ENCODE measurements around the gene CCDC187.
A peak's percentile ranks its signal among the peaks of the same experiment; 100 is the strongest.

CCDC187 gene

DNA sequence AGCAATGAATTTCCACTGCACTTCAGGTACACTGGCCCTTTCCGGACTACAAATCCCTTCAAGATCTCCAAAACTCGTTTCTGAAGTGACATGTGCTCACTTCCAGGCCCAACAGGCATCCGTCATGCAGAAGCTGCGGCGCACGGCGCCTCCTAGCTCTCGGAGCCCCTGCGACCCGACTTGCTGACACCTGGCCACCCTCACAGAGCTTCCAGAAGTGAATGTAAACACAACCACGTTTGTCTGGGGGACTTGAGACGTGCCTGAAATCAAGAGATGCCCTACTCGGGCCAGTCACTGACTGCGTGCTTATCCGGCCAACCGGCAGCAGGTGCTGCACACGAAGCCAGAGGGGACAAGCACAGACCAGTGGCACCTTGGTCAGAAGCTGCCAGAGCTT is 94.1 kb downstream of the CCDC187 start:
- H3K4me3 ChIP-seq (ENCODE audit: low read depth, low read length): no peak overlapping the region
- H3K27ac ChIP-seq (ENCODE audit: low read depth, low read length): no peak overlapping the region
- H3K4me1 ChIP-seq (ENCODE audit: control insufficient read depth, insufficient read depth, low read length): 0 out of 2 replicates have a peak, but pooled peaks cover 2% of the 10 kb centered on the region
- H3K9ac ChIP-seq (ENCODE audit: low read depth, low read length): no peak overlapping the region
- H3K27me3 ChIP-seq (ENCODE audit: control insufficient read depth, insufficient read depth, low read length): peaks cover 11% of the 10 kb centered on the region
- H3K9me3 ChIP-seq (ENCODE audit: control insufficient read depth, insufficient read depth, low read length): no peaks in the 10 kb centered on the region; the same call in 1 of the 2 replicates
- peaks cover 37% of the 10 kb centered on the region for H3K36me3 ChIP-seq (ENCODE audit: control insufficient read depth, insufficient read depth, low read length)

- Histone ChIP-seq H3K9ac (ENCODE audit: low read depth, low read length) (no peak overlapping the region), H3K36me3 (ENCODE audit: control insufficient read depth, insufficient read depth, low read length) (peaks cover 32% of the 10 kb centered on the region), H3K9me3 (ENCODE audit: control insufficient read depth, insufficient read depth, low read length) (no peaks in the 10 kb centered on the region), H3K4me3 (ENCODE audit: low read depth, low read length) (no peak overlapping the region), H3K27ac (ENCODE audit: low read depth, low read length) (no peak overlapping the region), H3K4me1 (ENCODE audit: control insufficient read depth, insufficient read depth, low read length) (0 out of 2 replicates have a peak, but pooled peaks cover 2% of the 10 kb centered on the region), H3K27me3 (ENCODE audit: control insufficient read depth, insufficient read depth, low read length) (peaks cover 17% of the 10 kb centered on the region)
Observed at GRCh38 chr9:136209232-136209631, 94.7 kb downstream of the CCDC187 start.

GRCh38 chr9:136208675-136209074 is 95.2 kb downstream of the CCDC187 start:
- Histone ChIP-seq H3K4me3 (ENCODE audit: low read depth, low read length) (no peak overlapping the region), H3K9me3 (ENCODE audit: control insufficient read depth, insufficient read depth, low read length) (no peaks in the 10 kb centered on the region), H3K4me1 (ENCODE audit: control insufficient read depth, insufficient read depth, low read length) (0 out of 2 replicates have a peak, but pooled peaks cover 2% of the 10 kb centered on the region), H3K36me3 (ENCODE audit: control insufficient read depth, insufficient read depth, low read length) (peaks cover 26% of the 10 kb centered on the region), H3K27me3 (ENCODE audit: control insufficient read depth, insufficient read depth, low read length) (peaks cover 23% of the 10 kb centered on the region), H3K9ac (ENCODE audit: low read depth, low read length) (no peak overlapping the region), H3K27ac (ENCODE audit: low read depth, low read length) (no peak overlapping the region)

DNA sequence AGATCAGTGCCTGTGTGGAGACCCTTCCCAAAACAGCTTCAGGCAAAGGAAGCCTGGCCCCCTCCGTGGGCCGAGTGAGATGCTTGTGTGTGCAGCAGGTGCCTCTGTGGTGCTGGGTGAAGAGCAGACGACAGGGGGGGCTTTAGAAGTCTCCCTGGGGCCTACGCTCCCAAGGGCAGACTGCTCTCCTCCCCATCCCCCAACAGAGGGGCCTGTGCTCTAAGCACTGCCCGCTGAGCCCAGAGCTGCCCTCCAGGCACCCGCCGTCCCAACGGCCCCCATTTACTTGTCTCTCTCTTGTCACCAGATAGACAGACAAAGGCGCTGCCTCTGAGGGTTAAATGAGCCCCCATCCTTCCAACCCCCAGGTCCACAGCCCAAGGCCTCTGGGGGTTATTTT is 96.3 kb downstream of the CCDC187 start:
- Histone ChIP-seq H3K36me3 (ENCODE audit: control insufficient read depth, insufficient read depth, low read length) (peaks cover 22% of the 10 kb centered on the region), H3K27me3 (ENCODE audit: control insufficient read depth, insufficient read depth, low read length) (peaks cover 33% of the 10 kb centered on the region), H3K4me1 (ENCODE audit: control insufficient read depth, insufficient read depth, low read length) (0 out of 2 replicates have a peak, but pooled peaks cover 2% of the 10 kb centered on the region), H3K9me3 (ENCODE audit: control insufficient read depth, insufficient read depth, low read length) (no peaks in the 10 kb centered on the region), H3K9ac (ENCODE audit: low read depth, low read length) (no peak overlapping the region), H3K27ac (ENCODE audit: low read depth, low read length) (no peak overlapping the region), H3K4me3 (ENCODE audit: low read depth, low read length) (no peak overlapping the region)

- Histone ChIP-seq H3K36me3 (ENCODE audit: control insufficient read depth, insufficient read depth, low read length) (peaks cover 17% of the 10 kb centered on the region), H3K27me3 (ENCODE audit: control insufficient read depth, insufficient read depth, low read length) (peaks cover 42% of the 10 kb centered on the region), H3K9ac (ENCODE audit: low read depth, low read length) (no peak overlapping the region), H3K27ac (ENCODE audit: low read depth, low read length) (no peak overlapping the region), H3K4me1 (ENCODE audit: control insufficient read depth, insufficient read depth, low read length) (0 out of 2 replicates have a peak, but pooled peaks cover 2% of the 10 kb centered on the region), H3K9me3 (ENCODE audit: control insufficient read depth, insufficient read depth, low read length) (no peaks in the 10 kb centered on the region), H3K4me3 (ENCODE audit: low read depth, low read length) (no peak overlapping the region)
Observed at GRCh38 chr9:136206602-136207275, 97.2 kb downstream of the CCDC187 start.

DNA sequence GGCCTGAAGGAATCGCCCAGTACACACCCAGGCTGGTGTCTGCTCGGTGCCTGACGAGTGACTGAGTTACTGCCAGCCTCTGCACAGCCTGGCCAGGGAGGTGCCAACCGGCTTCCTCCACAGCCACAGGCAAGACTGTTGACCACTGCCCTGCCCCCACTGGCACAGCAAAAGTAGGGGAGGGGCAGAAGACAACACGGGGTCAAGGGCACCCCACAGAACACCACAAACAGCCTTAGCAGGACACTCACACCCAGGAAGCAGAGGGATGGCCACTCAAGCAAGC is 98.2 kb downstream of the CCDC187 start:
- peaks cover 17% of the 10 kb centered on the region for H3K36me3 ChIP-seq (ENCODE audit: control insufficient read depth, insufficient read depth, low read length)
- H3K4me1 ChIP-seq (ENCODE audit: control insufficient read depth, insufficient read depth, low read length): 0 out of 2 replicates have a peak, but pooled peaks cover 2% of the 10 kb centered on the region
- H3K9ac ChIP-seq (ENCODE audit: low read depth, low read length): no peak overlapping the region
- H3K27me3 ChIP-seq (ENCODE audit: control insufficient read depth, insufficient read depth, low read length): peaks cover 53% of the 10 kb centered on the region
- H3K9me3 ChIP-seq (ENCODE audit: control insufficient read depth, insufficient read depth, low read length): no peaks in the 10 kb centered on the region
- H3K4me3 ChIP-seq (ENCODE audit: low read depth, low read length): no peak overlapping the region
- H3K27ac ChIP-seq (ENCODE audit: low read depth, low read length): no peak overlapping the region

GRCh38 chr9:136204838-136205706 is 98.8 kb downstream of the CCDC187 start, which contains the start of gene LHX3:
Gene LHX3 (minus strand): TSS chr9:136205128. CDS start chr9:136205012, 116 bp downstream.
- Histone ChIP-seq H3K9me3 (ENCODE audit: control insufficient read depth, insufficient read depth, low read length) (no peaks in the 10 kb centered on the region), H3K9ac (ENCODE audit: low read depth, low read length) (no peak within 1 kb of the TSS), H3K27me3 (ENCODE audit: control insufficient read depth, insufficient read depth, low read length) (peaks cover 59% of the 10 kb centered on the region), H3K4me1 (ENCODE audit: control insufficient read depth, insufficient read depth, low read length) (0 out of 2 replicates have a peak, but pooled peaks cover 2% of the 10 kb centered on the region), H3K36me3 (ENCODE audit: control insufficient read depth, insufficient read depth, low read length) (peaks cover 13% of the 10 kb centered on the region), H3K4me3 (ENCODE audit: low read depth, low read length) (peak within 1 kb of the TSS; percentile 18; the same call in 1 of the 2 replicates), H3K27ac (ENCODE audit: low read depth, low read length) (no peak within 1 kb of the TSS)

DNA sequence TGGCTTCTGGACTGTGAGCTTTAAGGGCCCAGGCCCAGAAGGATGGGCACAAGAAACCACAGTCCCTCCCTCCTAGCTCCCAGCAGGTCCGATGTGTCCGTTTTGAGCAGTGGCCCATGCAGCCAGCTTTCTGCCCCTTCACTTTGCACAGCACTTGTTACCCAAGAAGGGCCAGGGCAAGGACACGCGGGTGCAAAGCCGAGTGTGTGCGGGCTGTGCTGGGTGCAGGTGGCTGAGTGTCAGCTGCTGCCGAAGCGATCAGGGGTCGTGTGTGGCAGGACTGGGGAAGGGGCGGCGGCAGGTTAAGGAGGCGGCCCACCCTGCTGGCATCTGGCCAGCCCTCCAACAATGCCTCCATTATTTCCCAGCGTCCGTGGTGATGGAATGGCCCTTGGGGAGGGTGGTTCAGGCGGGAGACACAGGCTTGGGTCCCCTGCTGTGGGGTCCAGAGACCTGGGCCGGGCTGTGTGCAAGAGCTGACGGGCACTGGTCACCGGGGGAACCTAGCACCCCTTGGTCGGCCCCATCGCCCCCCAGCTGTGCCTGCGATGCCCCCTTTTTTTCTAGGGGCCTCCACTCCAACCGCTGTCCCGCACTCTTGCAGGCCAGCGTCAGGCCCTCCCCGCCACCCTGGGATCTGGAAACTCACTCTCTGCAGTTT is 99.6 kb downstream of the CCDC187 start:
- H3K9me3 ChIP-seq (ENCODE audit: control insufficient read depth, insufficient read depth, low read length): no peaks in the 10 kb centered on the region
- peaks cover 9% of the 10 kb centered on the region for H3K36me3 ChIP-seq (ENCODE audit: control insufficient read depth, insufficient read depth, low read length)
- peaks cover 7% of the 10 kb centered on the region; the same call in 1 of the 2 replicates for H3K4me1 ChIP-seq (ENCODE audit: control insufficient read depth, insufficient read depth, low read length)
- H3K27me3 ChIP-seq (ENCODE audit: control insufficient read depth, insufficient read depth, low read length): peaks cover 67% of the 10 kb centered on the region
- H3K9ac ChIP-seq (ENCODE audit: low read depth, low read length): no peak overlapping the region
- no peak overlapping the region for H3K27ac ChIP-seq (ENCODE audit: low read depth, low read length)
- no peak overlapping the region for H3K4me3 ChIP-seq (ENCODE audit: low read depth, low read length)

DNA sequence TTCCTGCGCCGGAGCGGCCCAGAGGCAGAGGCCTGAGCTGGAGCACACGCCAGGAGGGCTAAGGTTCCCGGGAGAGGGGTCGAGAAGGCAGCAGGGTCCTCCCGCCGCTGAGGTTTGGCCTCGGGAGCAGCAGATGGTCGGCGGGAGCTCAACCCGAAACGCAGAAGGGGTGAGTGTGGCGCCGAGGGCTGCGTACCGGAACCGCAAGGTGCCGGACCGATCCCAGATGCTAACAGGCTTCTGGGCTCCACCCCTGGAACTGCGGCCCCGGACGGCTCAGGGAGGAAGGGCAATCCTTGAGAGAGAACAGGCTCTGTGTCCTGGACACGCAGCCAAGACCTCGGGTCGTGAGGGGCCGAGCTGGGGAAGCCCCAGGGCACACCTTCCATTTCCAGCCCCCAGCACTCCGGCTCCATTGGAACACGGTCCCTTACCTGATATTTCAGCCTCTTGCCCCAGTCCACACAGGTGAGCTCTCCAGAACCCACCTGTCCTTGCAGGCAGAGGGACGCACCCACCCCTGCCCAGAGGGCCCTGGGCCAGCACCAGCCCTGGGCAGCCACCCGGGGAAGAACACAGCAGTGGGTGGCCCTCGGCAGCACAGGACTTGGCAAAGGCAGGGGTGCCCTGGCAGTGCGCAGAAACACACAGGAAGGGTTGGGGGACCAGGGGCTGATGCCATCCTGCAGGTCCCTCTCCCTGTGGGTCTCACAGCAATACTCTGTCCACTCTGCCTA is 100.3 kb downstream of the CCDC187 start:
- Histone ChIP-seq H3K27me3 (ENCODE audit: control insufficient read depth, insufficient read depth, low read length) (peaks cover 73% of the 10 kb centered on the region), H3K9me3 (ENCODE audit: control insufficient read depth, insufficient read depth, low read length) (no peaks in the 10 kb centered on the region), H3K4me1 (ENCODE audit: control insufficient read depth, insufficient read depth, low read length) (peaks cover 7% of the 10 kb centered on the region; the same call in 1 of the 2 replicates), H3K4me3 (ENCODE audit: low read depth, low read length) (peak overlapping the region; percentile 46), H3K27ac (ENCODE audit: low read depth, low read length) (no peak overlapping the region), H3K9ac (ENCODE audit: low read depth, low read length) (no peak overlapping the region), H3K36me3 (ENCODE audit: control insufficient read depth, insufficient read depth, low read length) (peaks cover 4% of the 10 kb centered on the region)
